ENCODE results near the gene PRICKLE2. TPM values are rescaled to one million over a fixed set of nuclear protein-coding genes. Genes with fewer than 3 reads are reported as not detected.

The PRICKLE2 gene
- total RNA-seq, 4 donors from 2014 or later, result 3.4 to 29.2 (median 12.6) TPM

- intact Hi-C loops (cut with DNase I), result no loop called here
- DNase-seq, result no peak
- no peak for TF ChIP-seq CTCF (IDR thresholded peaks at IDR 0.05)
These were observed 15.1 kb upstream of the PRICKLE2 start for GRCh38 chr3:64240396-64240795.

GRCh38 chr3:64239841-64240240, 14.6 kb upstream of the PRICKLE2 start:
- 80 to 84% methylated on average over 4 to 5 of the region's 5 CpGs for WGBS, 2 donors
- intact Hi-C loops (cut with DNase I), result no loop called here
- no peaks in the 10 kb centered on the region for H3K27me3 ChIP-seq
- no peaks in the 10 kb centered on the region for H3K9me3 ChIP-seq
- no peak for TF ChIP-seq POLR2A (IDR thresholded peaks at IDR 0.05)
- no peak for TF ChIP-seq CTCF (IDR thresholded peaks at IDR 0.05)
- H3K27ac ChIP-seq, result peak overlapping the region in 1 of 4 donors; percentile 53
- peaks cover 11 to 25% (median 12%) of the 10 kb centered on the region in 3 donors for H3K4me1 ChIP-seq
- no peak for DNase-seq
- H3K36me3 ChIP-seq, result peaks cover 0 to 12% (median 0%) of the 10 kb centered on the region in 3 donors
- no peak overlapping the region for H3K4me3 ChIP-seq

More at GRCh38 chr3:64240396-64240795, 15.1 kb upstream of the PRICKLE2 start:
- Histone ChIP-seq H3K4me1 (peaks cover 11 to 23% (median 12%) of the 10 kb centered on the region in 3 donors), H3K27ac (no peak overlapping the region), H3K27me3 (no peaks in the 10 kb centered on the region), H3K9me3 (no peaks in the 10 kb centered on the region), H3K4me3 (no peak overlapping the region), H3K36me3 (peaks cover 0 to 12% (median 0%) of the 10 kb centered on the region in 3 donors)
- 80 to 91% methylated on average over 1 to 3 of the region's 3 CpGs for WGBS, 2 donors

- Histone ChIP-seq H3K9me3 (no peaks in the 10 kb centered on the region), H3K4me1 (peaks cover 11 to 25% (median 12%) of the 10 kb centered on the region in 3 donors), H3K27me3 (no peaks in the 10 kb centered on the region), H3K27ac (peak overlapping the region in 3 of 4 donors; percentile 56 to 69 (median 64)), H3K36me3 (peaks cover 0 to 12% (median 0%) of the 10 kb centered on the region in 3 donors), H3K4me3 (no peak overlapping the region)
- 18 to 42% methylated on average over 4 to 5 of the region's 12 CpGs for WGBS, 2 donors
- DNase-seq, result no peak
- intact Hi-C loops (cut with DNase I), result no loop called here
- TF ChIP-seq CTCF (IDR thresholded peaks at IDR 0.05), result no peak
These were observed 13.9 kb upstream of the PRICKLE2 start for GRCh38 chr3:64238971-64239667.

GRCh38 chr3:64237083-64237482, 11.8 kb upstream of the PRICKLE2 start:
- DNase-seq, result no peak
- Histone ChIP-seq H3K36me3 (peaks cover 0 to 12% (median 0%) of the 10 kb centered on the region in 3 donors), H3K27ac (no peak overlapping the region), H3K27me3 (no peaks in the 10 kb centered on the region), H3K4me3 (no peak overlapping the region), H3K9me3 (no peaks in the 10 kb centered on the region), H3K4me1 (peaks cover 11 to 25% (median 12%) of the 10 kb centered on the region in 3 donors)
- intact Hi-C loops (cut with DNase I), result no loop called here
- TF ChIP-seq POLR2A (IDR thresholded peaks at IDR 0.05) (no peak), CTCF (IDR thresholded peaks at IDR 0.05) (no peak)
- WGBS, 2 donors, result 98% methylated on average over 5 to 7 of the region's 7 CpGs

- TF ChIP-seq POLR2A (IDR thresholded peaks at IDR 0.05), result no peak
- no peak for TF ChIP-seq CTCF (IDR thresholded peaks at IDR 0.05)
- WGBS, 2 donors, result 68 to 80% methylated on average over 2 to 3 of the region's 3 CpGs
- Histone ChIP-seq H3K4me3 (no peak overlapping the region), H3K36me3 (peaks cover 0 to 12% (median 0%) of the 10 kb centered on the region in 3 donors), H3K4me1 (peaks cover 11 to 25% (median 12%) of the 10 kb centered on the region in 3 donors), H3K27ac (no peak overlapping the region), H3K27me3 (no peaks in the 10 kb centered on the region), H3K9me3 (no peaks in the 10 kb centered on the region)
- no peak for DNase-seq
- intact Hi-C loops (cut with DNase I), result no loop called here
These were observed 10.3 kb upstream of the PRICKLE2 start for GRCh38 chr3:64235605-64236004.
